GM12878 (cell line): ENCODE data around the gene ADAMTSL3. TPM values are rescaled to one million over a fixed set of nuclear protein-coding genes. Genes with fewer than 3 reads are reported as not detected.

Experiments used
- ATAC-seq: fragments of 200-7000 bp; cut with Tn5 transposase; 3 replicates; pipeline ENCODE4 v1.9.1; 2020; ENCODE audit warnings: mild to moderate bottlenecking, moderate library complexity
- BruUV-seq: library from RNA; stranded (reverse); fragments of 400-500 nt; replicated peaks from 2 replicates; lab custom pipeline; 2021; lab: Mats Ljungman, UMichigan
- CTCF ChIA-PET: fragments of 300-600 bp; sonication (Branson Sonifier 250); formaldehyde crosslinking; extraction: SDS; loops from one replicate; lab custom pipeline; 2021; ENCODE audit warnings: inconsistent platforms; lab: Yijun Ruan, JAX
- POLR2A ChIA-PET: fragments of 350-600 bp; formaldehyde crosslinking; extraction: SDS; loops from one replicate; lab custom pipeline; 2021; ENCODE audit warnings: inconsistent platforms; lab: Charles Lee
- RAD21 ChIA-PET: fragments of 300-600 bp; sonication (Branson Sonifier 250); formaldehyde crosslinking; loops from one replicate; lab custom pipeline; 2023; ENCODE audit warnings: antibody characterized with exemption; ENCODE audit not compliant: unreplicated experiment; lab: Charles Lee
- SMC1A ChIA-PET: fragments of 300-600 bp; sonication (Branson Sonifier 250); formaldehyde crosslinking; loops from one replicate; lab custom pipeline; 2023; ENCODE audit not compliant: unreplicated experiment, uncharacterized antibody; lab: Charles Lee
- DNase-seq: peaks from one replicate; pipeline ENCODE4 v3.0.0-alpha.2; 2011; ENCODE audit warnings: low read depth, low spot score
- FAIRE-seq: peaks from 3 replicates; lab custom pipeline; 2011; peaks lifted over from hg19 to GRCh38; lab: Jason Lieb, UNC
- H2AFZ ChIP-seq: 2 replicates; pipeline ENCODE4 v1.6.0; 2011; ENCODE audit warnings: low read depth, low read length, control low read depth; ENCODE audit not compliant: control insufficient read depth
- H3K27ac ChIP-seq: 2 replicates; pipeline ENCODE4 v1.5.1; 2011; ENCODE audit warnings: control low read depth; ENCODE audit not compliant: control insufficient read depth, insufficient read depth
- H3K27me3 ChIP-seq, 2 experiments: replicated peaks in 1 of 2; 2 replicates each; pipeline versions ENCODE4 v1.6.0 to v1.6.1; 2011; ENCODE audit warnings: low read length in 1 of 2; ENCODE audit not compliant: control insufficient read depth in 2 of 2, insufficient read depth in 2 of 2
- H3K36me3 ChIP-seq, 2 experiments: 2 replicates each; pipeline ENCODE4 v1.5.1; 2011; ENCODE audit warnings: low read length in 1 of 2; ENCODE audit not compliant: control insufficient read depth in 2 of 2, insufficient read depth in 2 of 2
- H3K4me1 ChIP-seq: 2 replicates; pipeline ENCODE4 v1.6.1; 2011; ENCODE audit warnings: mild to moderate bottlenecking, low read length, moderate library complexity, mixed read lengths; ENCODE audit not compliant: control insufficient read depth, insufficient read depth
- H3K4me2 ChIP-seq: 2 replicates; pipeline ENCODE4 v1.6.0; 2011; ENCODE audit warnings: control low read depth; ENCODE audit not compliant: control insufficient read depth, insufficient read depth
- H3K4me3 ChIP-seq: fragments of 200-600 bp; sonication (generic); 2 replicates; pipeline ENCODE4 v1.5.1; 2016
- H3K79me2 ChIP-seq: 2 replicates; pipeline ENCODE4 v1.6.0; 2011; ENCODE audit warnings: low read length; ENCODE audit not compliant: control insufficient read depth, insufficient read depth
- H3K9ac ChIP-seq: 2 replicates; pipeline ENCODE4 v1.8.0; 2011; ENCODE audit warnings: low read length, control low read depth, mixed read lengths; ENCODE audit not compliant: control insufficient read depth, insufficient read depth
- H3K9me3 ChIP-seq: replicated peaks from 3 replicates; pipeline ENCODE4 v1.5.1; 2011; ENCODE audit warnings: mild to moderate bottlenecking, low read length; ENCODE audit not compliant: control insufficient read depth, insufficient read depth
- H4K20me1 ChIP-seq: 2 replicates; pipeline ENCODE4 v1.6.0; 2011; ENCODE audit not compliant: control insufficient read depth, insufficient read depth
- BRCA1 ChIP-seq: IDR thresholded peaks from 2 replicates; pipeline ENCODE4 v1.6.1; 2011; ENCODE audit warnings: low read depth, low read length, improper control_type of control experiment
- CBFB ChIP-seq: IDR thresholded peaks from 2 replicates; pipeline ENCODE4 v1.6.1; 2016; ENCODE audit warnings: antibody characterized with exemption, low read depth
- CHD1 ChIP-seq: IDR thresholded peaks from 2 replicates; pipeline ENCODE4 v1.6.1; 2012; ENCODE audit warnings: low read depth, low read length, improper control_type of control experiment
- HDGF ChIP-seq: fragments of 450-650 bp; IDR thresholded peaks from 2 replicates; pipeline ENCODE4 v1.6.1; 2016; ENCODE audit warnings: antibody characterized with exemption
- PML ChIP-seq: IDR thresholded peaks from 2 replicates; pipeline ENCODE4 v1.6.1; 2012; ENCODE audit warnings: low read length, inconsistent platforms
- RFX5 ChIP-seq: IDR thresholded peaks from 2 replicates; pipeline ENCODE4 v1.6.1; 2011; ENCODE audit warnings: low read depth, low read length, improper control_type of control experiment
- SMAD1 ChIP-seq: fragments of 450-650 bp; IDR thresholded peaks from 2 replicates; pipeline ENCODE4 v1.6.1; 2018; ENCODE audit warnings: mild to moderate bottlenecking, low read depth; ENCODE audit not compliant: partially characterized antibody
- TAF1 ChIP-seq: IDR thresholded peaks from 2 replicates; pipeline ENCODE4 v1.6.1; 2011; ENCODE audit warnings: mild to moderate bottlenecking, low read depth, low read length, borderline replicate concordance
- WGBS: methylation state at CpG from one replicate; pipeline ENCODE4 v1.1.6; 2016; ENCODE audit warnings: low lambda C conversion rate; ENCODE audit not compliant: insufficient replicate concordance, insufficient coverage; ENCODE audit errors: missing lambda C conversion rate; 5-methylcytosine and 5-hydroxymethylcytosine counted together
- in situ Hi-C: fragments of 300-500 bp; cut with MboI; formaldehyde crosslinking; loops from 9 replicates; pipeline ENCODE4 v1.14.3; 2018; ENCODE audit warnings: mixed read lengths
- intact Hi-C: fragments of 100-400 bp; cut with micrococcal nuclease; formaldehyde crosslinking; loops from one replicate; pipeline ENCODE4 v1.14.2; 2022; ENCODE audit not compliant: unreplicated experiment
- polyA plus RNA-seq, 11 experiments: library from polyadenylated mRNA; depleted of rRNA in 4 of 11; unstranded in 6 of 11; stranded (reverse) in 5 of 11; fragments of >200 nt; fragmentation: Nextera tagmentation in 4 of 11; fragmentation: Illumina TruSeq in 1 of 11; extraction: Ambion mirVana in 4 of 11; extraction: Trizol in 1 of 11; gene quantifications; 1 replicate in 1 of 11; 2 replicates in 10 of 11; pipeline versions ENCODE4 v1.2.1 to v1.2.3, GENCODE V29; 2011 to 2016; ENCODE audit warnings: inconsistent platforms in 2 of 11, missing spikeins in 2 of 11, low read depth in 1 of 11
- total RNA-seq, 4 experiments: library from RNA; depleted of rRNA in 3 of 4; stranded (reverse); fragments of >200 nt in 3 of 4; fragmentation: Illumina TruSeq in 1 of 4; extraction: Trizol in 1 of 4; gene quantifications; 2 replicates each; pipeline versions ENCODE4 v1.2.1 to v1.2.3, GENCODE V29; 2013 to 2021
- TF ChIP-seq, protein P1 (sequence below): fragments of 150-350 bp; IDR thresholded peaks from 2 replicates; pipeline ENCODE4 v1.6.1; 2016; ENCODE audit warnings: low read depth, low read length

The ADAMTSL3 gene
- total and polyA plus RNA-seq, 10 of the 15 experiments (the other 5 are each of a cell fraction or from before 2014, with no cell fraction given), result 0.01 to 0.28 (median 0.13) TPM

DNA sequence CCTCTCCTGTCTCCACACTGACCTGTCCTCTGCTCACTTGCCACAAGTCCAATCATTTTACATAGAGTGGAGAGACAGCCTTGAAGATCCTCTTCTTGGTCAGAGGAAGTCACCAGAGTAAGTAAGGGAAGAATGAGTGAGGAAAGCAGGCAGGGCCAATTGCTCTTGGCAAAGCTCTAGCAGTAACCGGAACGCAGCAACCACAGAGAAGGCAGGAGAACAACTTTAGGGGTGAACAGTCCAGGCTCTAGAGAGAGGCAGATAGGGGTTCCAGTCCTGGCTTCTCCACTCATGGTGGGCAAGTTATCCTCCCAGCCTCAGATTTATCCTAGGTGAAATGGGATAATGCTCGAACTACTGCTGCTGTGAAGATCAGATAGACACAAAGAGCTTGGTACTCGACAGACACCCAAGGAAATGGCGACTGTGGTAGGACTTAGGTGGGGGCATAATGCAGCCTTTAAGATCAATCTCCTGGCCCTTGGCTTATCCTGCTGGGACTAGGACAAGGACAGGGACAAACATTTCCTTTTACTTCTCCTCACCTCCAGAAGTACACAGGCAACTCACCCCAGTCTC lies 1.2 kb upstream of the ADAMTSL3 start:
- ATAC-seq, result no peak
- TF ChIP-seq TAF1 (no peak), SMAD1 (no peak), CBFB (no peak), HDGF (no peak), BRCA1 (no peak), RFX5 (no peak), CHD1 (no peak), PML (no peak)
- TF ChIP-seq, protein P1, sequence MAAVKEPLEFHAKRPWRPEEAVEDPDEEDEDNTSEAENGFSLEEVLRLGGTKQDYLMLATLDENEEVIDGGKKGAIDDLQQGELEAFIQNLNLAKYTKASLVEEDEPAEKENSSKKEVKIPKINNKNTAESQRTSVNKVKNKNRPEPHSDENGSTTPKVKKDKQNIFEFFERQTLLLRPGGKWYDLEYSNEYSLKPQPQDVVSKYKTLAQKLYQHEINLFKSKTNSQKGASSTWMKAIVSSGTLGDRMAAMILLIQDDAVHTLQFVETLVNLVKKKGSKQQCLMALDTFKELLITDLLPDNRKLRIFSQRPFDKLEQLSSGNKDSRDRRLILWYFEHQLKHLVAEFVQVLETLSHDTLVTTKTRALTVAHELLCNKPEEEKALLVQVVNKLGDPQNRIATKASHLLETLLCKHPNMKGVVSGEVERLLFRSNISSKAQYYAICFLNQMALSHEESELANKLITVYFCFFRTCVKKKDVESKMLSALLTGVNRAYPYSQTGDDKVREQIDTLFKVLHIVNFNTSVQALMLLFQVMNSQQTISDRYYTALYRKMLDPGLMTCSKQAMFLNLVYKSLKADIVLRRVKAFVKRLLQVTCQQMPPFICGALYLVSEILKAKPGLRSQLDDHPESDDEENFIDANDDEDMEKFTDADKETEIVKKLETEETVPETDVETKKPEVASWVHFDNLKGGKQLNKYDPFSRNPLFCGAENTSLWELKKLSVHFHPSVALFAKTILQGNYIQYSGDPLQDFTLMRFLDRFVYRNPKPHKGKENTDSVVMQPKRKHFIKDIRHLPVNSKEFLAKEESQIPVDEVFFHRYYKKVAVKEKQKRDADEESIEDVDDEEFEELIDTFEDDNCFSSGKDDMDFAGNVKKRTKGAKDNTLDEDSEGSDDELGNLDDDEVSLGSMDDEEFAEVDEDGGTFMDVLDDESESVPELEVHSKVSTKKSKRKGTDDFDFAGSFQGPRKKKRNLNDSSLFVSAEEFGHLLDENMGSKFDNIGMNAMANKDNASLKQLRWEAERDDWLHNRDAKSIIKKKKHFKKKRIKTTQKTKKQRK, result no peak
- CTCF ChIA-PET, result no interaction called here
- Histone ChIP-seq H3K4me1 (no peaks in the 10 kb centered on the region), H3K27me3 (peaks cover 6 to 7% of the 10 kb centered on the region in 2 experiments; a peak in 3 of 4 replicates), H3K9me3 (no peaks in the 10 kb centered on the region; the same call in 1 of the 3 replicates), H3K4me3 (no peak overlapping the region), H2AFZ (no peak overlapping the region), H3K4me2 (no peak overlapping the region), H3K27ac (no peak overlapping the region), H3K36me3 (no peaks in the 10 kb centered on the region), H4K20me1 (no peaks in the 10 kb centered on the region), H3K79me2 (no peaks in the 10 kb centered on the region), H3K9ac (no peak overlapping the region)
- WGBS, result 51% methylated on average over 5 of the region's 5 CpGs
- SMC1A ChIA-PET, result no interaction called here
- BruUV-seq, result no TSS peak
- FAIRE-seq, result no peak
- POLR2A ChIA-PET, result no interaction called here
- RAD21 ChIA-PET, result no interaction called here
- intact Hi-C loops (no loop called here), in situ Hi-C loops (no loop called here)
- DNase-seq, result no peak
